ENCODE measurements around the gene CAMTA1. TPM values are rescaled to one million over a fixed set of nuclear protein-coding genes. Genes with fewer than 3 reads are reported as not detected.

CAMTA1 gene
- total and polyA plus RNA-seq, 9 of the 15 experiments (the other 6 are each of a cell fraction or from before 2014, with no cell fraction given) = 43.9 to 161 (median 65.9) TPM

- TF ChIP-seq REST (IDR thresholded peaks at IDR 0.05; ENCODE audit: borderline replicate concordance) = no peak
- no peak for TF ChIP-seq REST (CRISPR knock-in tag; IDR thresholded peaks at IDR 0.05; ENCODE audit: low read depth)
- TF ChIP-seq HDAC1 (IDR thresholded peaks at IDR 0.05) = no peak
- no peak for TF ChIP-seq CCAR2 (IDR thresholded peaks at IDR 0.05; ENCODE audit: low read depth, low read length)
These were observed 330.7 kb downstream of the CAMTA1 start (continued) for GRCh38 chr1:7116001-7116400.
